GM21423 (cell line): ENCODE results near the gene ANXA4.

ENCODE experiments used
- ATAC-seq: cut with Tn5 transposase; IDR thresholded peaks from one replicate; pipeline ENCODE4 v1.9.1; 2021; ENCODE audit warnings: mild to moderate bottlenecking, moderate library complexity; ENCODE audit not compliant: unreplicated experiment

ANXA4 gene

DNA sequence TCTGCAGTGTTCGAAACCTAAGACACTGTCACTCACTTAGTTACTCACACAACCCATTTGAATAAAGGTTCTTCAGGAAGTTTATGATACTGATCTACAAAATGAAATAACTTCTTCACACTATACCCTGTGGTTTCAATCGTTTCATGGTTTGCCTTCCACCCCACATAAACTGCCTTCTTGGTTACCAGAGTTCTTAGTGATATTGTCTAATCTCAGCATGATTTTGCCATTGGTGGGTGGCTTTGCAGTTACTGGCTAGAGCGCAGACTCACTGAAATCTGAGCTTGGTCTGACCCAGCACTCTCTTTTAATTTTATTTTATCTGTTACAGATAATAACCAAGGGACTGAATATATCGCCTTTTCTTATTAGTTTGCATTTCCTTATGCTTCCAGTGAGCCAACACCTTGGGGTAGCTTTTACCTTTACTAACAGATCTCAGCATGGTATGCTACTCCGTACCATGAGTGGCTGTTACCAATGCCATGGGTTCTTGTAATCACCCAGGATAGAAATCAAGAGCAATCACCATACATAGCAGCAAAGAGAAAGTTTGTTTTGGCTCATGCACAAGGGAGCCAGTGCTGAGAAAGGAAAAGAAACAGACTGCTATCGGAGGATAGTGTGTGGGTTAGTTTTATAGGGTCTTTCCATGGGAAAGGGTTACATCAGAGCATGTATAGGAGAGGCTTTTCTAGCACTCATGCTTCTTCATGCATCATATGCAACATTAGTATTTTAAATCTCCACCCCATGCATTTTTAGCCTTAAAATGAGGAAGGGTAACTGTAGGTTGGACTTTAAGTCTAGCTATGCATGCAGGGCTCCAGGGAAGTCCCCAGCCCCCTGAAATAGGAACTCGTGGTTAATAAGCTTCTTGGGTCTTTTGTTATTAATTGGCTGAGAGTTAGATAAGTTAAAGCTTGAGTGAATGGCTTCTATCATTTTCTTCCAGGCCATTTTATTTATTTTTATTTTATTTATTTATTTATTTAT lies 33.3 kb downstream of the ANXA4 start:
- peak; percentile 42 for ATAC-seq

GRCh38 chr2:69776886-69777785 lies 35.2 kb downstream of the ANXA4 start:
- no peak for ATAC-seq

DNA sequence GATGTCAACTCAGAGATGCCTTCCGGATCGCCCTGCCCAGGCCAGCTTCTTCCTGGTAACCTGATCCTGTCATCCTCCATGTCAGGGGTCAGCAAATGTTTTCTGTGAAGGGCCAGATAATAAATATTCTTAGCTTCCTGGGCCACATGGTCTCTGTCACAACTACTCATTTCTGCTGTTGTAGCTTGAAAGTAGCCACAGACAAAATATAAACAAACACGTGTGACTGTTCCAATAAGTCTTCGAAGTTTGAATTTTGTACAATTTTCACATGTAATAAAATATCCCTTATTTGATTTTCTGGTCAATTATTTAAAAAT lies 35.8 kb downstream of the ANXA4 start:
- ATAC-seq, result no peak

DNA sequence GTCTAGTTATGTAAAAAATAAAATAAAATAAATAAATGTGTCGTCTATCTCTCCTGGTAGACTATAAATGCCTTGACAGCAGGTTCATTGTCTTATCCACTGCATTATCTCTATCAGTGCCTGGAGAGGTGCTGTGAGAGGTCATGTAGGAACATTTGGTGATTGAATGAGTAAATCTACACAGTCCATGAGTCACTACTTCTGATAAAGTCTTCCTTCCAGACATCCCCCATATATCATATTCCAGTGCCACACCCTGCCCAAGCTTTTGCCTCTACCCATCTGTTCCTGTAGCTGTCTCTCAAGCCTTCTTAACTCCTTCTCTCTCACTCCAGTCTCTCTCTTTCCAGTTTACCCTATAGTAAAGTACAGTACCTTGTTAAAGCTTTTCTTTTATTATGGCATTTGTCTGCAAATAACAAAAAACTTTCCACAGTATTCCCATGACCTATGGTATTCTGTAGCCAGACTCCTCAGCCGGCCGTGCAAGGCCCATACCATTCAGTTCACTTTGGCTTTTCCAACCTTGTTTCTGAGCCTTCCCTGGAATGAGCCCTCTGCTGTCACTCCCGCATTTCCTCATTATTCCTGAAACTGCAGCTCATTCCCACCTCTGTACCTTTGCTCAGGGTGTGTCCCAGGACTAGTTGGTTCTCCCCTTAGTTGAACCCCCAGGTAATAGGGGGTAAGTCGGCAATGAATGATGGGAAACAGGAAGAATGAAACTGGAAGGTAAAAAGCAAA lies 37.5 kb downstream of the ANXA4 start:
- no peak for ATAC-seq

DNA sequence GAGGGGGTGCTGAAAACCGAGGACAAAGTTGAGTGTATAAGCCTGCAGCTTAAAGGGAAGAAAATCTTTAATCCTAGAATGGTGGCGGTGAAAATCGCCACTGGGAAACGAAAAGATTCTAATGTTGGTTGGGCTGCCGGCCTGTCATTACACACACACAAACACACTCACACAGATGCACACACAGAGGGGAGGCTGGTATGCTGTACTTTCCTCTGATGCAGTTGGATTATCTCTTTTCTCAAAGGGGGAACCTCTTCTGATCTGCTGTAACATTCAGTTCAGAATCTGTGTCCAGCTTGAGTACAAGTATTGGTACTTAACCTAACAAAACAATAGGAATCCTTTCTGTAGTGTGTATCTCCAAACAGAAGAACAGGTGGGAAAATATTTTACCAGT lies 39.0 kb downstream of the ANXA4 start:
- peak; percentile 7 for ATAC-seq

- ATAC-seq, result peak; percentile 60
Observed at GRCh38 chr2:69781321-69782248, 39.7 kb downstream of the ANXA4 start.

GRCh38 chr2:69784228-69784627 lies 42.3 kb downstream of the ANXA4 start:
- ATAC-seq, result no peak

DNA sequence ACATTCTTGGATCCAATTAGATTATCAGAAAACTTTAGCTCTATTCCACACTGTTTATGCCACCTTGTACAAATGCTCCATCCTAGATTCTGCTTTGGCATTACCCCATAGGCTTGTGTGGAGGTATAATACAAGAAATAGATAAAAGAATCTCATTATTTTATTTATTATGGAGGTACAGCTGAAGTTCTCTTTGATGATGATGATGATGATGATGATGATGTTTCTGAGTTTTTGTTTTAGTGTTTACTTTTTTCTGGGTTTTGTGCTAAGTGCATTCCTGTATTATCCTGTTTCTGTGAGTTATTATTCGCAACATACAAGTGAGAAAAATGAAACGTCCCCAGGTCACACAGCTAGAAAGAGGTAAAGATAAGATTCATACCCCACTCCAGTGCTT lies 43.4 kb downstream of the ANXA4 start:
- ATAC-seq, result no peak

- no peak for ATAC-seq
Observed at GRCh38 chr2:69786052-69786560, 44.2 kb downstream of the ANXA4 start.

DNA sequence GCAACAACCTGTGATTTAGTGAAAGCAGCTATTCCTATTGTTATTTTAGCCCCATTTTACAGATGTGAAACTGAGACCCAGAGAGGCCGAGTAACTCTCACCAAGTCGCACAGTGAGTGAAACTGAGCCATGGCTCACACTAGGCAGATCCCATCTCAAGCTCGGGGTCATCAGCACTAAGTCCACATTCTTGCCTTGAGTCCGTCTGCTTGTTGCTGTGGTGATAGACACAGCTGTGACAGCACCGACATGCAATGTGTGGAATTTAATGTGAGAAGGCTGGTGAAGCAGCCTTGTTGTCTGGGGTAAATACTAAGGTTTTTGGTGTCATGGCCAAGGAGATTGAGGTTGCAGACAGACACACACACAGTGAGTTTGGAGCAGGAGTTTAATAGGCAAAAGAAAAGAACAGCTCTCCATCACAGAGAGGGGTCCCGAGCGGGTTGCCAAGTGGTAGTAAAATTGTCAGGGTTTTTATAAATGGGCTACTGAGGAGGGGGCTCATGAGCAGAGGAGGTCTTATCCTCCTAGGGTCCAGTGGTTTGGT lies 47.3 kb downstream of the ANXA4 start:
- peak; percentile 45 for ATAC-seq

DNA sequence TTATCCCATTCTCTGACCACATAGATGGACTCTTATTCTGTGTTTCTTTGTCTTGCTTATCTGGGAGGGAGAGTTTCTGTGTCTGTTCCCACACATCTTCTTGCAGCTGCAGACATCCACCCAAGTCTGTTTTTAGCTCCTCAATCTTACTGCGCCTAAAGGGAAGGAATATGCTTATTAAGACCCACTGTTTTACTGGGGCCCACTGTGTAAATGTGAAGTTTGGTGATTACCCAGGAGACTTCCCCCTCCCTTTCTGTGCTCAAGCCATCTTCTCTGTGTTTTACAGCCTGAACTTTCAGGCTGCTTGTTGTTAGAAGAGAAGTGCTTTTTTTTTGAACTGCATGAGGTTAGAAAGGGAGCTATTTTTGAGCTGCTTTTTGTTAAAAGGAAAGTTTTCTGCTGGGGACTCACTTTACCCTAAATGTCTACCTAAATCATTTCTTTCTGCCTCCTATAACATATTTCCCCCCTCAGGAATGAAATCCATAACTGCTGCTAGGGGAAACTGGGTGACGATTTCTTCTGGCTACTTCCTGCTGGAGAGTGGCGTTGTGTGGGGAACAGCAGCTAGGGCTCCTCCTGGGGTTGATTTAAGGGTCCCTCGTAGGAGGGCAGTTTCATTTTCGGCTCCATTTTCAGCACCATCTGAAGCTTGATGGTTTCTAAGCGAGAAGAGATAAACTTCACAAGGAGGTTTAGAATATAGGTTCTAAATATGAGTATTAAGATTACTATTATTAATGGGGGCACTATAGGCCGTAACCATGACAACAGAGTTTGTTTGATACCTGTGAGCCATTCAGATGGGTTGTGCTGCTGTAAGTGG lies 48.1 kb downstream of the ANXA4 start:
- ATAC-seq, result peak; percentile 31

- ATAC-seq, result no peak
Observed at GRCh38 chr2:69790601-69790959, 48.6 kb downstream of the ANXA4 start.

GRCh38 chr2:69791045-69791444 lies 49.1 kb downstream of the ANXA4 start:
- no peak for ATAC-seq

DNA sequence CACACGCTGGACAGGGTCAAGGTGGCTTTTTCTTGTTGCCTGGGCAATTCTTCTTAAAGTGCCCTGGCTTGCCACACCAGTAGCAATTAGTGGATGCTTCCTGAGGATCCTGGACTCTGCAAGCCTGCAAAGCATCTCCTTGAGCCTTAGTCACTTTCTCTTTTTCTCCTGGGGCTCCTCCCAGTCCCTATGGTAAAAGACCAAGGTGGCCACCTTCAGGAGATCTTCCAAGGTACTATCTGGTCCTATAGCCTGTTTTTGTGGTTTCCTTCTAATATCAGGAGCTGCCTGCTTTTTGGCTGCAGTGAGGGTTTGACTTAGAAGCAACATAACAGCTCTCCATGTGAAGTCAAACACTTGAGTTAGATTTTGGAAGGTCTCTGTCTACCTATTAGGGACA lies 54.2 kb downstream of the ANXA4 start:
- ATAC-seq, result no peak

DNA sequence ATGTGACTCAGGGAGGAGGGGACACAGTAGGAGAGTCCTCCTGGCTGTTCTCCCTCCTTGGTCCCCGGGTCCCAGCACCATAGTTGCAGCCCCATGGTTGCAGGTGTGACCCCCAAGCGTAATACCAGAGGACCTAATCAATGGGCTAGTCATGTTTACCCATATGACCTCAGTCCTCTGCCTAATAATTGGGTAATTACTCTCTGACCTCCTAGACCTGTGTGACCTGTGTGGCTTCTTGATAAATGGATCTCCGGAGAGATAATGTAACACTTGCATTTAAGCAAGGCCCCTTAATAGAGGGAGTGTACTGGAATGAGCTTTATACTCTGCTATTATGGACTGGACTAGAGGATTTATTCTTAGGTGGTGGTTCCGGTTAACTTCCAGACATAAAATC lies 55.3 kb downstream of the ANXA4 start:
- ATAC-seq, result no peak

DNA sequence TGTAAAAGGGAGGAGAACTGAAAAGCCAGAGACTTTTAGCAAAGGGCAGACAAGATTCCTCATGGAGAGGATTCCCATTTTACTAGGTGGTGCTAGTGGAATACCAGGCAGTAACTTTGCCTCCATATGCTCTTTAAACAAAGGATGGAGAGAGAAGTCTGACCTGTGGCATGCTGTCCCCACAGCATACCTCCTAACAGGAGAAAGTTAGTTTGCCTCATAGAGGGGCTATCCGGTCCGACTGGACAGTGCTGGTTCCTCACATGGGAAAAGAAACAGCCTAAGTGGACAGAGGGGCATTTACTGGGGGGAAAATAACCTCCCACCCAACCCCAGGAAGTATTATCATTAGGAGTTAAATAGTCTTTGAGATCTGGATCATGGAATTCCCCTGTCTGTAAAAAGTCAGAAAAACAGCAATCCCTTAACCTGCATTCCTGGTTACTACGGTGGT lies 55.9 kb downstream of the ANXA4 start:
- ATAC-seq, result no peak

DNA sequence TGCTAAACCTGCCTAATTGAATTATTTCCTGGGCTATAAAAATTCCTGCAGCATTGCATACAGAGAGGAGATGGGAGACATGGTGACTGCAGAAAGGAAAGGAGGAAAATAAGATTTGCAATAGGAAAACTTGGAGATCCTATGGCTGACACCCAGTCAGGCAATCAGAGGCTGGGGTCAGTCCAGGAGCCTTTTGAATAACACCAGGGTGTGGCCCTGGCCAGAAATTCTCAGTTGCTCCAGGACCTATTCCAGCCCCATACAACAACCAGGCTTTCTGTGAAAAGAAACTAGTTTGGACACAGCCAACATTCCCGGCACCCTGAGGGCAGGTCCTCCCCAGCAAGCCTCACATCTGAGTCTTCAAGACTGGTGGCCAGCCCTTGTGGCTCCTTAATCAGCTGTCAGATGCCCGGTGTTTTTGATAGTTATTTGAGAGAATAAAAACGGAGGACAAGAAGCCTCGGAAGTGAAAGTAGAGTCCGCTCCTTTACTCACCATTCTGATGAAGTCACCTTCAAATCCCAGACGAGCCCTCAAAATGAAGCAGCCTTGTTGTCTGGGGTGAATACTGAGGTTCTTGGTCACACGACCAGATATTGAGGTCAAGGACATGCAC lies 56.5 kb downstream of the ANXA4 start:
- no peak for ATAC-seq

- no peak for ATAC-seq
Observed at GRCh38 chr2:69798909-69799526, 57.1 kb downstream of the ANXA4 start.
